K562 (cell line): ENCODE measurements around the gene SCAMP2. TPM values are rescaled to one million over a fixed set of nuclear protein-coding genes. Genes with fewer than 3 reads are reported as not detected.

Source experiments
- GABPA ChIP-seq: fragments of 200-800 bp; sonication (Bioruptor generic); conservative IDR thresholded peaks from 2 replicates; pipeline ENCODE4 v1.6.1; 2016; ENCODE audit warnings: low read depth, missing genetic modification characterization, missing compliant biosample characterization
- HCFC1 ChIP-seq: IDR thresholded peaks from 2 replicates; pipeline ENCODE4 v1.6.1; 2012; ENCODE audit warnings: low read depth, low read length, improper control_type of control experiment
- HNRNPK ChIP-seq: fragments of 200-400 bp; formaldehyde crosslinking; IDR thresholded peaks from one replicate; pipeline ENCODE4 v1.6.1; 2018; ENCODE audit warnings: mild to moderate bottlenecking, low read depth, low read length; ENCODE audit not compliant: poor library complexity, severe bottlenecking
- POLR2AphosphoS5 ChIP-seq: IDR thresholded peaks from 2 replicates; pipeline ENCODE4 v1.6.1; 2011; ENCODE audit warnings: mild to moderate bottlenecking, low read depth, low read length, moderate library complexity; ENCODE audit not compliant: control insufficient read depth, insufficient read depth
- POLR2G ChIP-seq: fragments of 200-400 bp; formaldehyde crosslinking; IDR thresholded peaks from 2 replicates; pipeline ENCODE4 v1.6.1; 2017; ENCODE audit warnings: low read depth, mild to moderate bottlenecking, antibody characterized with exemption, low read length, moderate library complexity
- SMAD1 ChIP-seq: fragments of 150-350 bp; IDR thresholded peaks from 2 replicates; pipeline ENCODE4 v1.6.1; 2014; ENCODE audit warnings: low read length, low read depth; ENCODE audit not compliant: partially characterized antibody
- STAT6 ChIP-seq: sonication (generic); formaldehyde crosslinking; IDR thresholded peaks from 2 replicates; pipeline ENCODE4 v1.8.1; 2023; ENCODE audit warnings: mild to moderate bottlenecking, missing genetic modification reagents
- TBL1XR1 ChIP-seq, 2 experiments: IDR thresholded peaks; 2 replicates each; pipeline ENCODE4 v1.6.1; 2012; ENCODE audit warnings: improper control_type of control experiment in 2 of 2, low read length in 2 of 2, mild to moderate bottlenecking in 1 of 2
- ZNF830 ChIP-seq: fragments of 250-450 bp; sonication (Bioruptor Pico); IDR thresholded peaks from 2 replicates; pipeline ENCODE4 v1.5.0; 2021; ENCODE audit warnings: mild to moderate bottlenecking
- polyA plus RNA-seq, 8 experiments: library from polyadenylated mRNA; depleted of rRNA in 4 of 8; stranded (reverse) in 5 of 8; unstranded in 3 of 8; fragments of >200 nt; fragmentation: Nextera tagmentation in 2 of 8; fragmentation: Illumina TruSeq in 1 of 8; extraction: Ambion mirVana in 2 of 8; extraction: Trizol in 1 of 8; gene quantifications; 2 replicates each; pipeline versions ENCODE4 v1.2.1 to v1.2.3, GENCODE V29; 2011 to 2014; ENCODE audit warnings: inconsistent platforms in 1 of 8, missing spikeins in 1 of 8
- total RNA-seq, 7 experiments: library from RNA; depleted of rRNA in 6 of 7; stranded (reverse); fragments of >200 nt in 6 of 7; fragmentation: Illumina TruSeq in 2 of 7; extraction: Trizol in 2 of 7; gene quantifications; 2 replicates each; pipeline versions ENCODE4 v1.2.1 to v1.2.3, GENCODE V29; 2011 to 2021; ENCODE audit warnings: low replicate concordance in 1 of 7
- TF ChIP-seq, protein P1 (sequence below): fragments of 450-650 bp; IDR thresholded peaks from 2 replicates; pipeline ENCODE4 v1.6.1; 2016; ENCODE audit warnings: low read depth
- TF ChIP-seq, protein P2 (sequence below): fragments of 450-650 bp; IDR thresholded peaks from 2 replicates; pipeline ENCODE4 v1.6.1; 2018; ENCODE audit not compliant: partially characterized antibody

The SCAMP2 gene
- total and polyA plus RNA-seq, 9 of the 15 experiments (the other 6 are each of a cell fraction or from before 2014, with no cell fraction given): 5.9 to 61.1 (median 20.1) TPM

- TF ChIP-seq STAT6 (CRISPR knock-in tag) (peak; percentile 62; the same call in 1 of the 2 replicates), TBL1XR1 (IDR thresholded peaks at IDR 0.05; ENCODE audit: low read length in 2 of 2) (0 out of 4 replicates have a peak, but pooled peaks of 1 of the 2 experiments have one; percentile 8), HCFC1 (no peak; the same call in 1 of the 2 replicates), HNRNPK (peak; percentile 36), POLR2G (peak; percentile 92), GABPA (tag) (peak; percentile 85), ZNF830 (no peak), SMAD1 (peak; percentile 62), POLR2AphosphoS5 (peak; percentile 71; the same call in 1 of the 2 replicates)
- TF ChIP-seq, protein P1, sequence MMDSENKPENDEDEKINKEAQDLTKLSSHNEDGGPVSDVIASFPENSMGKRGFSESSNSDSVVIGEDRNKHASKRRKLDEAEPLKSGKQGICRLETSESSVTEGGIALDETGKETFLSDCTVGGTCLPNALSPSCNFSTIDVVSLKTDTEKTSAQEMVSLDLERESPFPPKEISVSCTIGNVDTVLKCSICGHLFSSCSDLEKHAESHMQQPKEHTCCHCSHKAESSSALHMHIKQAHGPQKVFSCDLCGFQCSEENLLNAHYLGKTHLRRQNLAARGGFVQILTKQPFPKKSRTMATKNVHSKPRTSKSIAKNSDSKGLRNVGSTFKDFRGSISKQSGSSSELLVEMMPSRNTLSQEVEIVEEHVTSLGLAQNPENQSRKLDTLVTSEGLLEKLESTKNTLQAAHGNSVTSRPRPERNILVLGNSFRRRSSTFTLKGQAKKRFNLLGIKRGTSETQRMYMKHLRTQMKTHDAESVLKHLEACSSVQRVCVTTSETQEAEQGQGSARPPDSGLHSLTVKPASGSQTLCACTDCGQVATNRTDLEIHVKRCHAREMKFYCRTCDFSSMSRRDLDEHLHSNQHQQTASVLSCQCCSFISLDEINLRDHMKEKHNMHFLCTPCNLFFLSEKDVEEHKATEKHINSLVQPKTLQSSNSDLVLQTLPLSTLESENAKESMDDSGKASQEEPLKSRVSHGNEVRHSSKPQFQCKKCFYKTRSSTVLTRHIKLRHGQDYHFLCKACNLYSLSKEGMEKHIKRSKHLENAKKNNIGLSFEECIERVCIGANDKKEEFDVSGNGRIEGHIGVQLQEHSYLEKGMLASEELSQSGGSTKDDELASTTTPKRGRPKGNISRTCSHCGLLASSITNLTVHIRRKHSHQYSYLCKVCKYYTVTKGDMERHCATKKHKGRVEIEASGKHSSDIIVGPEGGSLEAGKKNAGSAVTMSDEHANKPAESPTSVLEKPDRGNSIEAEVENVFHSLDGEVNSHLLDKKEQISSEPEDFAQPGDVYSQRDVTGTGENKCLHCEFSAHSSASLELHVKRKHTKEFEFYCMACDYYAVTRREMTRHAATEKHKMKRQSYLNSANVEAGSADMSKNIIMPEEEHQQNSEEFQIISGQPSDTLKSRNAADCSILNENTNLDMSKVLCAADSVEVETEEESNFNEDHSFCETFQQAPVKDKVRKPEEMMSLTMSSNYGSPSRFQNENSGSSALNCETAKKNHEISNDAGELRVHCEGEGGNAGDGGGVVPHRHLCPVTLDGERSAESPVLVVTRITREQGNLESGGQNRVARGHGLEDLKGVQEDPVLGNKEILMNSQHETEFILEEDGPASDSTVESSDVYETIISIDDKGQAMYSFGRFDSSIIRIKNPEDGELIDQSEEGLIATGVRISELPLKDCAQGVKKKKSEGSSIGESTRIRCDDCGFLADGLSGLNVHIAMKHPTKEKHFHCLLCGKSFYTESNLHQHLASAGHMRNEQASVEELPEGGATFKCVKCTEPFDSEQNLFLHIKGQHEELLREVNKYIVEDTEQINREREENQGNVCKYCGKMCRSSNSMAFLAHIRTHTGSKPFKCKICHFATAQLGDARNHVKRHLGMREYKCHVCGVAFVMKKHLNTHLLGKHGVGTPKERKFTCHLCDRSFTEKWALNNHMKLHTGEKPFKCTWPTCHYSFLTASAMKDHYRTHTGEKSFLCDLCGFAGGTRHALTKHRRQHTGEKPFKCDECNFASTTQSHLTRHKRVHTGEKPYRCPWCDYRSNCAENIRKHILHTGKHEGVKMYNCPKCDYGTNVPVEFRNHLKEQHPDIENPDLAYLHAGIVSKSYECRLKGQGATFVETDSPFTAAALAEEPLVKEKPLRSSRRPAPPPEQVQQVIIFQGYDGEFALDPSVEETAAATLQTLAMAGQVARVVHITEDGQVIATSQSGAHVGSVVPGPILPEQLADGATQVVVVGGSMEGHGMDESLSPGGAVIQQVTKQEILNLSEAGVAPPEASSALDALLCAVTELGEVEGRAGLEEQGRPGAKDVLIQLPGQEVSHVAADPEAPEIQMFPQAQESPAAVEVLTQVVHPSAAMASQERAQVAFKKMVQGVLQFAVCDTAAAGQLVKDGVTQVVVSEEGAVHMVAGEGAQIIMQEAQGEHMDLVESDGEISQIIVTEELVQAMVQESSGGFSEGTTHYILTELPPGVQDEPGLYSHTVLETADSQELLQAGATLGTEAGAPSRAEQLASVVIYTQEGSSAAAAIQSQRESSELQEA: peak; percentile 49; the same call in 1 of the 2 replicates
- TF ChIP-seq, protein P2, sequence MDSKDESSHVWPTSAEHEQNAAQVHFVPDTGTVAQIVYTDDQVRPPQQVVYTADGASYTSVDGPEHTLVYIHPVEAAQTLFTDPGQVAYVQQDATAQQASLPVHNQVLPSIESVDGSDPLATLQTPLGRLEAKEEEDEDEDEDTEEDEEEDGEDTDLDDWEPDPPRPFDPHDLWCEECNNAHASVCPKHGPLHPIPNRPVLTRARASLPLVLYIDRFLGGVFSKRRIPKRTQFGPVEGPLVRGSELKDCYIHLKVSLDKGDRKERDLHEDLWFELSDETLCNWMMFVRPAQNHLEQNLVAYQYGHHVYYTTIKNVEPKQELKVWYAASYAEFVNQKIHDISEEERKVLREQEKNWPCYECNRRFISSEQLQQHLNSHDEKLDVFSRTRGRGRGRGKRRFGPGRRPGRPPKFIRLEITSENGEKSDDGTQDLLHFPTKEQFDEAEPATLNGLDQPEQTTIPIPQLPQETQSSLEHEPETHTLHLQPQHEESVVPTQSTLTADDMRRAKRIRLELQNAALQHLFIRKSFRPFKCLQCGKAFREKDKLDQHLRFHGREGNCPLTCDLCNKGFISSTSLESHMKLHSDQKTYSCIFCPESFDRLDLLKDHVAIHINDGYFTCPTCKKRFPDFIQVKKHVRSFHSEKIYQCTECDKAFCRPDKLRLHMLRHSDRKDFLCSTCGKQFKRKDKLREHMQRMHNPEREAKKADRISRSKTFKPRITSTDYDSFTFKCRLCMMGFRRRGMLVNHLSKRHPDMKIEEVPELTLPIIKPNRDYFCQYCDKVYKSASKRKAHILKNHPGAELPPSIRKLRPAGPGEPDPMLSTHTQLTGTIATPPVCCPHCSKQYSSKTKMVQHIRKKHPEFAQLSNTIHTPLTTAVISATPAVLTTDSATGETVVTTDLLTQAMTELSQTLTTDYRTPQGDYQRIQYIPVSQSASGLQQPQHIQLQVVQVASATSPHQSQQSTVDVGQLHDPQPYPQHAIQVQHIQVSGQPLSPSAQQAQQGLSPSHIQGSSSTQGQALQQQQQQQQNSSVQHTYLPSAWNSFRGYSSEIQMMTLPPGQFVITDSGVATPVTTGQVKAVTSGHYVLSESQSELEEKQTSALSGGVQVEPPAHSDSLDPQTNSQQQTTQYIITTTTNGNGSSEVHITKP: peak; percentile 10
These were observed at the start of gene SCAMP2 (continued) for GRCh38 chr15:74873036-74873755.
